Loucy (cell line): Measurements from ENCODE around the gene CCDC93.

Experiments
- H2AFZ ChIP-seq: fragments of 200-600 bp; sonication (generic); 2 replicates; pipeline ENCODE4 v1.6.0; 2016; ENCODE audit warnings: antibody characterized with exemption, mild to moderate bottlenecking, low read length, moderate library complexity
- H3F3A ChIP-seq: fragments of 200-600 bp; 2 replicates; pipeline ENCODE4 v1.6.0; 2016; ENCODE audit warnings: antibody characterized with exemption, low read depth, mild to moderate bottlenecking
- H3K27me3 ChIP-seq: fragments of 200-600 bp; sonication (generic); 2 replicates; pipeline ENCODE4 v1.6.1; 2014; ENCODE audit warnings: low read length, mild to moderate bottlenecking; ENCODE audit not compliant: insufficient read depth, poor library complexity, severe bottlenecking
- H3K36me3 ChIP-seq: fragments of 200-600 bp; sonication (generic); 2 replicates; pipeline ENCODE4 v1.6.1; 2016; ENCODE audit warnings: low read length; ENCODE audit not compliant: insufficient read depth
- H3K4me1 ChIP-seq: fragments of 200-600 bp; sonication (generic); 2 replicates; pipeline ENCODE4 v1.5.1; 2014; ENCODE audit warnings: low read length, mild to moderate bottlenecking; ENCODE audit not compliant: insufficient read depth, poor library complexity, severe bottlenecking
- H3K4me2 ChIP-seq: fragments of 200-600 bp; sonication (generic); 2 replicates; pipeline ENCODE4 v1.6.0; 2014; ENCODE audit warnings: antibody characterized with exemption, low read length, low read depth, mild to moderate bottlenecking; ENCODE audit not compliant: poor library complexity, severe bottlenecking
- H3K4me3 ChIP-seq: fragments of 200-600 bp; sonication (generic); 2 replicates; pipeline ENCODE4 v1.5.1; 2014; ENCODE audit warnings: low read length, mild to moderate bottlenecking, mixed read lengths; ENCODE audit not compliant: poor library complexity, severe bottlenecking
- H3K79me2 ChIP-seq: fragments of 200-600 bp; sonication (generic); 2 replicates; pipeline ENCODE4 v1.6.1; 2014; ENCODE audit warnings: low read length; ENCODE audit not compliant: insufficient read depth
- H3K9ac ChIP-seq: fragments of 200-600 bp; sonication (generic); 2 replicates; pipeline ENCODE4 v1.6.0; 2014; ENCODE audit warnings: mild to moderate bottlenecking, low read depth, low read length, moderate library complexity; ENCODE audit not compliant: poor library complexity, severe bottlenecking
- H3K9me2 ChIP-seq: fragments of 200-600 bp; sonication (generic); replicated peaks from 2 replicates; pipeline ENCODE4 v1.6.1; 2016; ENCODE audit warnings: low read depth, low read length, mixed read lengths
- H3K9me3 ChIP-seq: fragments of 200-600 bp; sonication (generic); 2 replicates; pipeline ENCODE4 v1.6.1; 2014; ENCODE audit warnings: mild to moderate bottlenecking, antibody characterized with exemption, low read length, low read depth; ENCODE audit not compliant: insufficient read depth
- H4K20me1 ChIP-seq: fragments of 200-600 bp; sonication (generic); 2 replicates; pipeline ENCODE4 v1.6.0; 2014; ENCODE audit warnings: antibody characterized with exemption, low read length, mild to moderate bottlenecking; ENCODE audit not compliant: insufficient read depth, poor library complexity, severe bottlenecking
- EZH2phosphoT487 ChIP-seq: fragments of 200-600 bp; IDR thresholded peaks from 2 replicates; pipeline ENCODE4 v1.6.1; 2018; ENCODE audit warnings: antibody characterized with exemption, mild to moderate bottlenecking, moderate library complexity, borderline replicate concordance
- TF ChIP-seq, protein P1 (sequence below): fragments of 200-600 bp; sonication (generic); conservative IDR thresholded peaks from 2 replicates; pipeline ENCODE4 v1.5.1; 2014; ENCODE audit warnings: mild to moderate bottlenecking, antibody characterized with exemption, low read length

CCDC93 gene

DNA sequence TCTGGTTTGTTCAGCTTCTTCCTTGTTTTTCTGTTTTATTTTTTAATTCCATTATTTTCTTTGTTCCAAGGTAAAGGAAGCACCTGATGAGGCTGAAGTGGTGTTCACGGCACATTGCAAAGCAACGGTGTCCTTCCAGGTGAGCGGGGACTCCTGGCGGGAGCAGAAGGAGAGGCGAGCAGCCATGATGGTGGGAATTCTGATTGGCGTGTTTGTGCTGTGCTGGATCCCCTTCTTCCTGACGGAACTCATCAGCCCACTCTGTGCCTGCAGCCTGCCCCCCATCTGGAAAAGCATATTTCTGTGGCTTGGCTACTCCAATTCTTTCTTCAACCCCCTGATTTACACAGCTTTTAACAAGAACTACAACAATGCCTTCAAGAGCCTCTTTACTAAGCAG is 110.9 kb downstream of the CCDC93 start:
- no peak overlapping the region for H3K4me2 ChIP-seq
- no peaks in the 10 kb centered on the region for H3K9me2 ChIP-seq
- no peak for TF ChIP-seq EZH2phosphoT487
- TF ChIP-seq, protein P1, sequence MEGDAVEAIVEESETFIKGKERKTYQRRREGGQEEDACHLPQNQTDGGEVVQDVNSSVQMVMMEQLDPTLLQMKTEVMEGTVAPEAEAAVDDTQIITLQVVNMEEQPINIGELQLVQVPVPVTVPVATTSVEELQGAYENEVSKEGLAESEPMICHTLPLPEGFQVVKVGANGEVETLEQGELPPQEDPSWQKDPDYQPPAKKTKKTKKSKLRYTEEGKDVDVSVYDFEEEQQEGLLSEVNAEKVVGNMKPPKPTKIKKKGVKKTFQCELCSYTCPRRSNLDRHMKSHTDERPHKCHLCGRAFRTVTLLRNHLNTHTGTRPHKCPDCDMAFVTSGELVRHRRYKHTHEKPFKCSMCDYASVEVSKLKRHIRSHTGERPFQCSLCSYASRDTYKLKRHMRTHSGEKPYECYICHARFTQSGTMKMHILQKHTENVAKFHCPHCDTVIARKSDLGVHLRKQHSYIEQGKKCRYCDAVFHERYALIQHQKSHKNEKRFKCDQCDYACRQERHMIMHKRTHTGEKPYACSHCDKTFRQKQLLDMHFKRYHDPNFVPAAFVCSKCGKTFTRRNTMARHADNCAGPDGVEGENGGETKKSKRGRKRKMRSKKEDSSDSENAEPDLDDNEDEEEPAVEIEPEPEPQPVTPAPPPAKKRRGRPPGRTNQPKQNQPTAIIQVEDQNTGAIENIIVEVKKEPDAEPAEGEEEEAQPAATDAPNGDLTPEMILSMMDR, result no peak
- no peak overlapping the region for H3K4me3 ChIP-seq
- H3K9me3 ChIP-seq, result no peaks in the 10 kb centered on the region
- H2AFZ ChIP-seq, result no peak overlapping the region
- no peaks in the 10 kb centered on the region for H3K27me3 ChIP-seq
- H3K79me2 ChIP-seq, result no peaks in the 10 kb centered on the region
- H4K20me1 ChIP-seq, result no peaks in the 10 kb centered on the region
- H3K9ac ChIP-seq, result no peak overlapping the region
- H3K4me1 ChIP-seq, result no peaks in the 10 kb centered on the region
- no peaks in the 10 kb centered on the region for H3K36me3 ChIP-seq
- no peaks in the 10 kb centered on the region for H3F3A ChIP-seq

DNA sequence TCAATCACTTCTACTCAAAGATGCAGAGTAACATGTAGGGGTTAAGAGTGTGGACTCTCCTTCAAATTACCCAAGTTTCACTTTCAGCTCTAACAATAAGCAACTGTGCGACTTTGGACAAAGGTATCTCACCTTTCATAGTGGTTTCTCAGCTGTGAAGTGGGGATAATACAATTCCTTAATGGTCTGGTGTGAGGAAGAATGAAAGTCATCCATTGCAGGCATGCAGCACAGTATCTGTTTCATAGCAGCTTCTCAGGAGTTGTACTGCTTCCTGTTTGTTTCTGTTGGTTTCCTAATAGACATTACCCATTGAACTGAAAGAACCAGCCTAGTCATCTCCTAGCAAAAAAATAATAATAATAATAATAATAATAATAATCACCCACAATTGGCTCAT is 125.0 kb downstream of the CCDC93 start:
- Histone ChIP-seq H4K20me1 (no peaks in the 10 kb centered on the region), H3K79me2 (no peaks in the 10 kb centered on the region), H3K9me2 (no peaks in the 10 kb centered on the region), H2AFZ (no peak overlapping the region), H3F3A (no peaks in the 10 kb centered on the region), H3K9ac (no peak overlapping the region), H3K36me3 (no peaks in the 10 kb centered on the region), H3K4me2 (no peak overlapping the region), H3K27me3 (no peaks in the 10 kb centered on the region), H3K9me3 (no peaks in the 10 kb centered on the region), H3K4me1 (peaks cover 3% of the 10 kb centered on the region), H3K4me3 (no peak overlapping the region)
- TF ChIP-seq, protein P1, result no peak
- no peak for TF ChIP-seq EZH2phosphoT487

DNA sequence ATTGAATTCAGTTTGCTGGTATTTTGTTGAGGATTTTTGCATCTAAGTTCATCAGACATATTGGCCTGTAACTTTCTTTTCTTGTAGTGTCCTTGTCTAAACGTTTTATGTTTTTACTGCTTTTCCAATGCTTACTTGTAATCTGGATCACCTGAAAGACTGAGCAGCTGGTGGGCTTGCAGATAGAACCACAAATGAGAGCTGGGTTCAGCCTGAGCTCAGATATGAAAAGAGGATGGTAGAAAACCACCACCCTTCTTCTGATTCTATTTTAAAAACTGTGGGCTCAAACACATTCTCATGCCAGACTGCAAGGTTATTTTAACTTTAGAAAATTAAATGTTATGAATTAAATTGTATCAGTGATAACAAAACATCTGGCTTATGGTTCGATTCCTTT is 128.6 kb downstream of the CCDC93 start:
- H3K9ac ChIP-seq, result no peak overlapping the region
- H3K36me3 ChIP-seq, result no peaks in the 10 kb centered on the region
- no peaks in the 10 kb centered on the region for H3K27me3 ChIP-seq
- H3K79me2 ChIP-seq, result no peaks in the 10 kb centered on the region
- peaks cover 3% of the 10 kb centered on the region; the same call in 1 of the 2 replicates for H3K9me3 ChIP-seq
- no peaks in the 10 kb centered on the region for H3K9me2 ChIP-seq
- no peaks in the 10 kb centered on the region for H3F3A ChIP-seq
- H2AFZ ChIP-seq, result no peak overlapping the region
- no peak overlapping the region for H3K4me3 ChIP-seq
- TF ChIP-seq, protein P1, result no peak
- no peak for TF ChIP-seq EZH2phosphoT487
- peaks cover 3% of the 10 kb centered on the region for H3K4me1 ChIP-seq
- H4K20me1 ChIP-seq, result no peaks in the 10 kb centered on the region
- H3K4me2 ChIP-seq, result no peak overlapping the region
